ENCODE data around the gene ADAM17. TPM values are rescaled to one million over a fixed set of nuclear protein-coding genes. Genes with fewer than 3 reads are reported as not detected.
A peak's percentile ranks its signal among the peaks of the same experiment; 100 is the strongest.

The ADAM17 gene
- 50.0 TPM for total RNA-seq (2021; ENCODE audit: unreplicated experiment)
- polyA plus RNA-seq (2012; ENCODE audit: insufficient read length): 33.9 TPM
- Bru-seq, nascent RNA: percentile 93 among the genes with signal in this experiment
- percentile 89 among the genes with signal in this experiment for BruChase-seq, experiment 1, labeled RNA remaining after a 2-hour chase
- percentile 92 among the genes with signal in this experiment for BruChase-seq, experiment 2, labeled RNA remaining after a 6-hour chase
- long read RNA-seq, full-length matches to known transcripts: 89 of 127 reads
- long read RNA-seq, partial matches to known transcripts: 11 of 127 reads
- long read RNA-seq, other reads (novel, unspliced or antisense): 27 of 127 reads

- ChIA-PET POLR2A (interaction anchor here (1.3 kb wide), 1 partner anchor 75 kb away, joined by 4 read pairs; the partner anchor contains the start of gene YWHAQ), CTCF (interaction anchor here (0.6 kb wide), 1 partner anchor 275 kb away, joined by 7 read pairs; no protein-coding TSS in a partner anchor)
- peaks cover 41% of the 10 kb centered on the region for H3K4me1 ChIP-seq (ENCODE audit: control insufficient read depth, insufficient read depth, low read length)
- TF ChIP-seq REST (IDR thresholded peaks at IDR 0.05; ENCODE audit: insufficient read depth in 1 of 2, low read depth in 2 of 2, low read length in 1 of 2) (0 out of 4 replicates have a peak, but pooled peaks of 1 of the 2 experiments have one; percentile 47), POLR2AphosphoS5 (IDR thresholded peaks at IDR 0.05; ENCODE audit: low read depth, low read length) (peak; percentile 87), SIN3A (IDR thresholded peaks at IDR 0.05; ENCODE audit: borderline replicate concordance, insufficient read depth, low read depth, low read length) (peak; percentile 86), TCF7L2 (IDR thresholded peaks at IDR 0.05; ENCODE audit: low read depth, low read length) (no peak; the same call in 1 of the 2 replicates), CTCF (IDR thresholded peaks at IDR 0.05) (peak; percentile 79)
- in situ Hi-C loops (cut with HindIII; ENCODE audit: low pct_unique_long_range_greater_than_20kb, low sequenced_read_pairs) (no loop called here), intact Hi-C loops (cut with micrococcal nuclease; ENCODE audit: unreplicated experiment) (loop anchor here (5.0 kb wide), 1 partner anchor 72 kb away; no protein-coding TSS in a partner anchor)
- peak within 1 kb of the TSS; percentile 92 to 94 for H3K4me3 ChIP-seq (ENCODE audit: low read depth in 2 of 2, low read length in 2 of 2)
- ATAC-seq (peak; percentile 90), DNase-seq (ENCODE audit: low read depth, low spot score) (no peak)
- H3K9me3 ChIP-seq (ENCODE audit: control insufficient read depth, insufficient read depth, low read depth, low read length): no peaks in the 10 kb centered on the region
- H3K27me3 ChIP-seq (ENCODE audit: control insufficient read depth, insufficient read depth, low read length): no peaks in the 10 kb centered on the region
- peaks cover 4% of the 10 kb centered on the region; the same call in 1 of the 2 replicates for H3K36me3 ChIP-seq (ENCODE audit: control insufficient read depth, insufficient read depth, low read length)
- H3K27ac ChIP-seq (ENCODE audit: low read length): peak within 1 kb of the TSS; percentile 99
- no TSS peak for BruUV-seq (replicated peaks)
These were observed at the start of gene ADAM17 for GRCh38 chr2:9555297-9556120. TSS of gene ADAM17 (minus strand) at chr2:9555830. CDS start at chr2:9555605, 225 bp downstream.

- Histone ChIP-seq H3K9me3 (ENCODE audit: control insufficient read depth, insufficient read depth, low read depth, low read length) (no peaks in the 10 kb centered on the region), H3K4me3 (ENCODE audit: low read depth in 2 of 2, low read length in 2 of 2) (no peak overlapping the region), H3K4me1 (ENCODE audit: control insufficient read depth, insufficient read depth, low read length) (peaks cover 4% of the 10 kb centered on the region), H3K36me3 (ENCODE audit: control insufficient read depth, insufficient read depth, low read length) (0 out of 2 replicates have a peak, but pooled peaks cover 2% of the 10 kb centered on the region), H3K27me3 (ENCODE audit: control insufficient read depth, insufficient read depth, low read length) (no peaks in the 10 kb centered on the region), H3K27ac (ENCODE audit: low read length) (no peak overlapping the region)
- in situ Hi-C loops (cut with HindIII; ENCODE audit: low pct_unique_long_range_greater_than_20kb, low sequenced_read_pairs) (no loop called here), intact Hi-C loops (cut with micrococcal nuclease; ENCODE audit: unreplicated experiment) (no loop called here)
- ATAC-seq: no peak
- DNase-seq (ENCODE audit: low read depth, low spot score): no peak
- ChIA-PET CTCF (no interaction called here), POLR2A (interaction anchor here (0.6 kb wide), 1 partner anchor 140 kb away, joined by 3 read pairs; no protein-coding TSS in a partner anchor)
- TF ChIP-seq TCF7L2 (IDR thresholded peaks at IDR 0.05; ENCODE audit: low read depth, low read length) (no peak), SIN3A (IDR thresholded peaks at IDR 0.05; ENCODE audit: borderline replicate concordance, insufficient read depth, low read depth, low read length) (no peak), REST (IDR thresholded peaks at IDR 0.05; ENCODE audit: insufficient read depth in 1 of 2, low read depth in 2 of 2, low read length in 1 of 2) (no peak), CTCF (IDR thresholded peaks at IDR 0.05) (no peak), POLR2AphosphoS5 (IDR thresholded peaks at IDR 0.05; ENCODE audit: low read depth, low read length) (0 out of 2 replicates have a peak, but pooled peaks have one; percentile 25)
- BruUV-seq (replicated peaks): no TSS peak
These were observed 46.8 kb upstream of the ADAM17 start for GRCh38 chr2:9602412-9602811.

All from Panc1 (cell line).